Measurements from ENCODE around the gene ACTN4. TPM values are rescaled to one million over a fixed set of nuclear protein-coding genes. Genes with fewer than 3 reads are reported as not detected.

ACTN4 gene
- total and polyA plus RNA-seq, 2 of the 4 experiments (the other 2 are of a cell fraction): 541 to 659 TPM

DNA sequence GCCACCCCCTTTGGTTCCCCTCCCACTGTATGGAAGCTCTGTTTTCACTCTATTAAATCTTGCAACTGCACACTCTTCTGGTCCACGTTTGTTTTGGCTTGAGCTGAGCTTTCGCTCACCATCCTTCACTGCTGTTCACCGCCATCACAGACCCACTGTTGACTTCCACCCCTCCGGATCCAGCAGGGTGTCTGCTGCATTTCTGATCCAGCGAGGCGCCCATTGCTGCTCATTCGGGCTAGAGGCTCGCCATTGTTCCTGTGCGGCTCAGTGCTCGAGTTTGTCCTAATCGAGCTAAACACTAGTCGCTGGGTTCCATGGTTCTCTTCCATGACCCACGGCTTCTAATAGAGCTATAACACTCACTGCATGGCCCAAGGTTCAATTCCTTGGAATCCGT, 42.7 kb downstream of the ACTN4 start:
- ATAC-seq (ENCODE audit: low read depth): no peak

More for the DNA sequence above, 42.7 kb downstream of the ACTN4 start:
- peak overlapping the region; percentile 32 for H2BK5ac ChIP-seq (ENCODE audit: low read depth, low read length, poor library complexity, severe bottlenecking)
- H3K27ac ChIP-seq (ENCODE audit: insufficient read depth, low read length): no peak overlapping the region
- H2BK15ac ChIP-seq (ENCODE audit: low read depth, low read length): peak overlapping the region; percentile 11; the same call in 1 of the 3 replicates
- H3K36me3 ChIP-seq (ENCODE audit: control insufficient read depth, insufficient read depth, low read length): peaks cover 8% of the 10 kb centered on the region
- 93% methylated on average over 12 of the region's 14 CpGs; no CpG with 5 or more reads in 1 of the 2 experiments for WGBS, 2 experiments (ENCODE audit: extremely low coverage in 2 of 2, insufficient read length in 1 of 2)
- peaks cover 0 to 86% of the 10 kb centered on the region in 2 experiments; a peak in 3 of 4 replicates for H3K79me1 ChIP-seq (ENCODE audit: low read depth in 1 of 2, low read length in 2 of 2)
- no peak overlapping the region for H3K56ac ChIP-seq (ENCODE audit: extremely low read depth, insufficient read depth, low read length)
- no peaks in the 10 kb centered on the region for H3K9me3 ChIP-seq (ENCODE audit: control insufficient read depth, insufficient read depth, low read length)
- peaks cover 28% of the 10 kb centered on the region for H4K20me1 ChIP-seq (ENCODE audit: insufficient read depth, low read length)
- H2AK5ac ChIP-seq (ENCODE audit: low read depth, low read length): peak overlapping the region; percentile 29; the same call in 1 of the 2 replicates
- H4K5ac ChIP-seq (ENCODE audit: low read depth, low read length): no peak overlapping the region
- dilution Hi-C loops (cut with HindIII; ENCODE audit: low sequenced_read_pairs, unreplicated experiment) (no loop called here), in situ Hi-C loops (cut with MboI; ENCODE audit: low sequenced_read_pairs) (no loop called here), intact Hi-C loops (cut with micrococcal nuclease) (no loop called here)
- no peak overlapping the region for H4K8ac ChIP-seq (ENCODE audit: low read depth in 2 of 2, low read length in 2 of 2)
- no peak overlapping the region for H3K9ac ChIP-seq (ENCODE audit: low read depth, low read length)
- no TSS peak for BruUV-seq (replicated peaks)
- H3K4me1 ChIP-seq (ENCODE audit: control insufficient read depth, insufficient read depth, low read length): peaks cover 36% of the 10 kb centered on the region
- POLR2A ChIA-PET (ENCODE audit: unreplicated experiment): no interaction called here
- H3K23ac ChIP-seq (ENCODE audit: low read depth, low read length): no peak overlapping the region
- no peak overlapping the region for H3K4me3 ChIP-seq (ENCODE audit: insufficient read depth, low read depth, low read length)
- H2AK9ac ChIP-seq (replicated peaks; ENCODE audit: low read depth, low read length, poor library complexity): no peak overlapping the region
- H2BK20ac ChIP-seq (ENCODE audit: low read depth, low read length): no peak overlapping the region
- peaks cover 28% of the 10 kb centered on the region for H3K9me1 ChIP-seq (ENCODE audit: insufficient read depth, low read length)
- no peaks in the 10 kb centered on the region for H3K27me3 ChIP-seq (ENCODE audit: control insufficient read depth, insufficient read depth, low read length)
- DNase-seq: no peak
- H2BK120ac ChIP-seq (ENCODE audit: low read depth, low read length): no peak overlapping the region
- H4K91ac ChIP-seq (ENCODE audit: insufficient read depth, low read depth, low read length): no peak overlapping the region
- H3K4ac ChIP-seq (ENCODE audit: low read depth, low read length): peak overlapping the region; percentile 31; the same call in 1 of the 2 replicates
- CTCF ChIA-PET: interaction anchor here (1.4 kb wide), 1 partner anchor 11 kb away, joined by 3 read pairs; no protein-coding TSS in a partner anchor
- TF ChIP-seq BHLHE40 (IDR thresholded peaks at IDR 0.05; ENCODE audit: low read depth, low read length): no peak
- no peak for TF ChIP-seq RAD21 (IDR thresholded peaks at IDR 0.05; ENCODE audit: low read length)
- TF ChIP-seq RCOR1 (IDR thresholded peaks at IDR 0.05; ENCODE audit: insufficient replicate concordance, low read length): no peak
- TF ChIP-seq, protein P1, sequence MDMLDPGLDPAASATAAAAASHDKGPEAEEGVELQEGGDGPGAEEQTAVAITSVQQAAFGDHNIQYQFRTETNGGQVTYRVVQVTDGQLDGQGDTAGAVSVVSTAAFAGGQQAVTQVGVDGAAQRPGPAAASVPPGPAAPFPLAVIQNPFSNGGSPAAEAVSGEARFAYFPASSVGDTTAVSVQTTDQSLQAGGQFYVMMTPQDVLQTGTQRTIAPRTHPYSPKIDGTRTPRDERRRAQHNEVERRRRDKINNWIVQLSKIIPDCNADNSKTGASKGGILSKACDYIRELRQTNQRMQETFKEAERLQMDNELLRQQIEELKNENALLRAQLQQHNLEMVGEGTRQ (IDR thresholded peaks at IDR 0.05; ENCODE audit: low read depth, low read length): no peak
- TF ChIP-seq RFX5 (IDR thresholded peaks at IDR 0.05; ENCODE audit: low read depth, low read length): no peak
- TF ChIP-seq MXI1 (IDR thresholded peaks at IDR 0.05; ENCODE audit: borderline replicate concordance, low read depth, low read length): no peak
- TF ChIP-seq CEBPB (IDR thresholded peaks at IDR 0.05; ENCODE audit: low read depth, low read length): no peak
- TF ChIP-seq MAZ (IDR thresholded peaks at IDR 0.05; ENCODE audit: borderline replicate concordance, low read depth, low read length): no peak
- no peak for TF ChIP-seq FOS (IDR thresholded peaks at IDR 0.05; ENCODE audit: low read depth, low read length)
- no peak for TF ChIP-seq NFE2L2 (IDR thresholded peaks at IDR 0.05; ENCODE audit: low read depth, low read length)
- TF ChIP-seq SMC3 (IDR thresholded peaks at IDR 0.05; ENCODE audit: low read depth, low read length): no peak
- no peak for TF ChIP-seq CTCF (conservative IDR thresholded peaks at IDR 0.05; ENCODE audit: low read depth, low read length)
- TF ChIP-seq MAFK (IDR thresholded peaks at IDR 0.05; ENCODE audit: low read depth, low read length): no peak
- no peak for TF ChIP-seq CHD1 (IDR thresholded peaks at IDR 0.05; ENCODE audit: low read depth, low read length)
- TF ChIP-seq, protein P2, sequence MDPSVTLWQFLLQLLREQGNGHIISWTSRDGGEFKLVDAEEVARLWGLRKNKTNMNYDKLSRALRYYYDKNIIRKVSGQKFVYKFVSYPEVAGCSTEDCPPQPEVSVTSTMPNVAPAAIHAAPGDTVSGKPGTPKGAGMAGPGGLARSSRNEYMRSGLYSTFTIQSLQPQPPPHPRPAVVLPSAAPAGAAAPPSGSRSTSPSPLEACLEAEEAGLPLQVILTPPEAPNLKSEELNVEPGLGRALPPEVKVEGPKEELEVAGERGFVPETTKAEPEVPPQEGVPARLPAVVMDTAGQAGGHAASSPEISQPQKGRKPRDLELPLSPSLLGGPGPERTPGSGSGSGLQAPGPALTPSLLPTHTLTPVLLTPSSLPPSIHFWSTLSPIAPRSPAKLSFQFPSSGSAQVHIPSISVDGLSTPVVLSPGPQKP (IDR thresholded peaks at IDR 0.05; ENCODE audit: borderline replicate concordance, low read depth, low read length): no peak
- no peak overlapping the region for H3K18ac ChIP-seq (ENCODE audit: low read depth, low read length)
- no peak overlapping the region for H3K14ac ChIP-seq (replicated peaks; ENCODE audit: low read depth, low read length)
- H3K4me2 ChIP-seq (ENCODE audit: low read depth, low read length): no peak overlapping the region
- no peak overlapping the region for H2AFZ ChIP-seq (replicated peaks; ENCODE audit: low read length, poor library complexity)

Data from IMR-90 (cell line).